Vagina (tissue), 2 donors: ENCODE measurements around the gene RPTN.

Source experiments
- CTCF ChIP-seq, 3 experiments: fragments of 450-650 bp in 2 of 3; fragments of 200-600 bp in 1 of 3; sonication (generic) in 1 of 3; IDR thresholded peaks; one replicate each; pipeline ENCODE4 v1.5.1; 2017 to 2019; ENCODE audit warnings: antibody characterized with exemption in 3 of 3, mild to moderate bottlenecking in 2 of 3, moderate library complexity in 2 of 3
- POLR2A ChIP-seq, 2 donors: fragments of 450-650 bp; IDR thresholded peaks; one replicate each; pipeline ENCODE4 v1.6.1; 2017; ENCODE audit warnings: antibody characterized with exemption in 2 of 2, mild to moderate bottlenecking in 2 of 2, moderate library complexity in 2 of 2
- POLR2AphosphoS5 ChIP-seq, 2 donors: sonication (generic); formaldehyde crosslinking; IDR thresholded peaks; one replicate each; pipeline ENCODE4 v1.9.0; 2017; ENCODE audit warnings: antibody characterized with exemption in 2 of 2, mild to moderate bottlenecking in 2 of 2, low read depth in 1 of 2; ENCODE audit not compliant: insufficient read depth in 1 of 2

- no peak for TF ChIP-seq CTCF (IDR thresholded peaks at IDR 0.05)
- TF ChIP-seq POLR2A (IDR thresholded peaks at IDR 0.05), result no peak
- TF ChIP-seq POLR2AphosphoS5 (IDR thresholded peaks at IDR 0.05; ENCODE audit: insufficient read depth in 1 of 2, low read depth in 1 of 2), result no peak
These were observed 10.0 kb downstream of the RPTN start for GRCh38 chr1:152148981-152149380.
